ENCODE measurements around the gene SIX3. TPM values are rescaled to one million over a fixed set of nuclear protein-coding genes. Genes with fewer than 3 reads are reported as not detected.

SIX3 gene
- total RNA-seq, 1 donor from 2014 or later: not detected

DNA sequence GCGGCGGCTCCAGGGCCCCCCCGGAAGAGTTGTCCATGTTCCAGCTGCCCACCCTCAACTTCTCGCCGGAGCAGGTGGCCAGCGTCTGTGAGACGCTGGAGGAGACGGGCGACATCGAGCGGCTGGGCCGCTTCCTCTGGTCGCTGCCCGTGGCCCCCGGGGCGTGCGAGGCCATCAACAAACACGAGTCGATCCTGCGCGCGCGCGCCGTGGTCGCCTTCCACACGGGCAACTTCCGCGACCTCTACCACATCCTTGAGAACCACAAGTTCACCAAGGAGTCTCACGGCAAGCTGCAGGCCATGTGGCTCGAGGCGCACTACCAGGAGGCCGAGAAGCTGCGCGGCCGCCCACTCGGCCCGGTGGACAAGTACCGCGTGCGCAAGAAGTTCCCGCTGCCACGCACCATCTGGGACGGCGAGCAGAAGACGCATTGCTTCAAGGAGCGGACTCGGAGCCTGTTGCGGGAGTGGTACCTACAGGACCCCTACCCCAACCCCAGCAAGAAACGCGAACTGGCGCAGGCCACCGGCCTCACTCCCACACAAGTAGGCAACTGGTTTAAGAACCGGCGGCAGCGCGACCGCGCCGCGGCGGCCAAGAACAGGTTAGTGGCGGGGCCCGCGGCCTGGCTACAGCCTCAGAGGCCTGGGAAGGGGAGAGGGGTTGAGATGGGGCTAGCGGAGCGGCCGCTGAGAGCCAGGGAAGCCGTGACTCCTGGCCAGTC is 965 bp downstream of the SIX3 start:
- Mint-ChIP-seq H3K9me3 (no peaks in the 10 kb centered on the region), H3K4me3 (peak overlapping the region; percentile 81), H3K36me3 (ENCODE audit: low read depth) (peaks cover 3% of the 10 kb centered on the region), H3K4me1 (peaks cover 14% of the 10 kb centered on the region), H3K27me3 (peaks cover 79% of the 10 kb centered on the region), H3K27ac (peak overlapping the region; percentile 63)
- intact Hi-C loops (cut with micrococcal nuclease): loop anchor here (1.0 to 5.0 kb wide), 2 partner anchors 12 to 225 kb away; no protein-coding TSS in a partner anchor
- DNase-seq: peak; percentile 71

DNA sequence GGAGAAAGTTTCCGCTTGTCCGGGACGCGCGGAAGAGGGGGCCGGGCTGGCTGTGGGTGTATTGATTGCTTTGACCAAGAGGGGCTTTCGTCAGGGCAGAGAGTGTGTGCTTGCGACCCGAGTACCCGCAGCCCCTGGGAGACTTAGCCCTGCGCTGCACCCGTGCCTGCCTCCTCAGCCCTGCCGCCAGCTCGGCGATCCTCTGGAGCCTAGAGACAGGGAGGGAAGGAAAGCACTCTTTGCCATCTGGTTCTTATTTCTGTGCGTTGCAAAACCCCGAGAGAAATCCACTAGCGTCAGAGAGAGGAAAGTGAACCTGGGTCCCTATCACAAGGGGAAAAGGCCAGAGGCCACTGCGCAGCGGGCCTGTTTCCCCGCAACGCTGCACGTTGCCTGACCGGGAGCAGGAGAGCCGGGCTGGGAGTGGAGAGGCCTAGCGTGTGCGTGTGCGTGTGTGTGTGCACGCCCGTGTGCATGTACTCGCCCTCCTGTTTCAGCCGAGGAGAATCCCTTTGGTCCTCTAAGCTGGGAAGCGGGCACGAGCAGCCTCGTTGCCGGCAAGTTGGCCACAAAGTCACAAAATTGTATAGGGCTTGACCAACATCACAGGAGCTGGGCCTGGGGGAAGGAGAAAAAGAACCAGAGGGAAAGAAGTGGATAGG is 1.7 kb downstream of the SIX3 start:
- Mint-ChIP-seq H3K4me3 (no peak overlapping the region), H3K9me3 (no peaks in the 10 kb centered on the region), H3K27me3 (peaks cover 82% of the 10 kb centered on the region), H3K4me1 (peaks cover 14% of the 10 kb centered on the region), H3K27ac (peak overlapping the region; percentile 63), H3K36me3 (ENCODE audit: low read depth) (peaks cover 3% of the 10 kb centered on the region)
- intact Hi-C loops (cut with micrococcal nuclease): loop anchor here (5.0 kb wide), 1 partner anchor 224 kb away; no protein-coding TSS in a partner anchor
- no peak for DNase-seq

GRCh38 chr2:44943693-44944101 is 2.2 kb downstream of the SIX3 start:
- peaks cover 13% of the 10 kb centered on the region for H3K4me1 Mint-ChIP-seq
- no peaks in the 10 kb centered on the region for H3K9me3 Mint-ChIP-seq
- H3K27ac Mint-ChIP-seq: peak overlapping the region; percentile 68
- peaks cover 3% of the 10 kb centered on the region for H3K36me3 Mint-ChIP-seq (ENCODE audit: low read depth)
- intact Hi-C loops (cut with micrococcal nuclease): loop anchor here (5.0 kb wide), 1 partner anchor 224 kb away; no protein-coding TSS in a partner anchor
- DNase-seq: no peak
- no peak overlapping the region for H3K4me3 Mint-ChIP-seq
- H3K27me3 Mint-ChIP-seq: peaks cover 81% of the 10 kb centered on the region

DNA sequence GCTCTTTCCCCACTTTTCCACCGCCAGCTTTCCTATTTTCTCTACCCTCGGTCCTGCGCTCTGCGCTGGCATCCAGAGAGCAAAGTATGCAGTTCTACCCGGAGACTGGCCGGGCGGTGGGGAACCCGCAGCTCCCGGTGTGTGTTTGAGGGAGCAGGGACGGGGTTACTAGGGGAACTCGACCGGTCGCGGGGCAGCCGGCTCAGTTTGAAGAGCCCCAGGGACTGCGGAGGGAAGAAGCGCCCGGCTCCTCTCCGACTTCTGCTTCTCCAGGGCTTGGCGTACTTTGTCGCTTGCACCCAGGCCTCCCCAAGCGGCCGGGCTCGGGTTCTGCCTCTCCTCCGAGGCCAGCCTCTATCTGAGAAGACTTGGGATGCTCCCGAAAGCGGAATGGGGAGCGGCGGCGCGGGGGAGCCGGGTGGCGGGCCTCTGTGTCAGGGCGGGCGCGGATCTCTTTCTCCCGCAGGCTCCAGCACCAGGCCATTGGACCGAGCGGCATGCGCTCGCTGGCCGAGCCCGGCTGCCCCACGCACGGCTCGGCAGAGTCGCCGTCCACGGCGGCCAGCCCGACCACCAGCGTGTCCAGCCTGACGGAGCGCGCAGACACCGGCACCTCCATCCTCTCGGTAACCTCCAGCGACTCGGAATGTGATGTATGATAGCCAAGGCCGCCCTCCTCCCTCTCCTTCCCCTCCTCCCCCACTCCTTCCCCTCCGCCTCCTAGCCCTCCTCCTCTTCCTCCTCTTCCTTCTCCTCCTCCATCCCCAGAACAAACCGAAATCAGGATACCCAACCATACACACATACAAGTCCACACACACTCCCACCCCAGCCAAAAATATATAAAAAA is 2.8 kb downstream of the SIX3 start:
- no peak for DNase-seq
- H3K36me3 Mint-ChIP-seq (ENCODE audit: low read depth): peaks cover 3% of the 10 kb centered on the region
- H3K4me1 Mint-ChIP-seq: peaks cover 13% of the 10 kb centered on the region
- peak overlapping the region; percentile 68 for H3K27ac Mint-ChIP-seq
- intact Hi-C loops (cut with micrococcal nuclease): loop anchor here (5.0 kb wide), 1 partner anchor 223 kb away; no protein-coding TSS in a partner anchor
- no peaks in the 10 kb centered on the region for H3K9me3 Mint-ChIP-seq
- H3K4me3 Mint-ChIP-seq: no peak overlapping the region
- peaks cover 87% of the 10 kb centered on the region for H3K27me3 Mint-ChIP-seq

GRCh38 chr2:44944952-44945612 is 3.6 kb downstream of the SIX3 start:
- Mint-ChIP-seq H3K27me3 (peaks cover 81% of the 10 kb centered on the region), H3K4me3 (no peak overlapping the region), H3K36me3 (ENCODE audit: low read depth) (peaks cover 3% of the 10 kb centered on the region), H3K4me1 (peaks cover 13% of the 10 kb centered on the region), H3K9me3 (no peaks in the 10 kb centered on the region), H3K27ac (peak overlapping the region; percentile 21)
- intact Hi-C loops (cut with micrococcal nuclease): loop anchor here (5.0 kb wide), 1 partner anchor 222 kb away; no protein-coding TSS in a partner anchor
- DNase-seq: no peak

DNA sequence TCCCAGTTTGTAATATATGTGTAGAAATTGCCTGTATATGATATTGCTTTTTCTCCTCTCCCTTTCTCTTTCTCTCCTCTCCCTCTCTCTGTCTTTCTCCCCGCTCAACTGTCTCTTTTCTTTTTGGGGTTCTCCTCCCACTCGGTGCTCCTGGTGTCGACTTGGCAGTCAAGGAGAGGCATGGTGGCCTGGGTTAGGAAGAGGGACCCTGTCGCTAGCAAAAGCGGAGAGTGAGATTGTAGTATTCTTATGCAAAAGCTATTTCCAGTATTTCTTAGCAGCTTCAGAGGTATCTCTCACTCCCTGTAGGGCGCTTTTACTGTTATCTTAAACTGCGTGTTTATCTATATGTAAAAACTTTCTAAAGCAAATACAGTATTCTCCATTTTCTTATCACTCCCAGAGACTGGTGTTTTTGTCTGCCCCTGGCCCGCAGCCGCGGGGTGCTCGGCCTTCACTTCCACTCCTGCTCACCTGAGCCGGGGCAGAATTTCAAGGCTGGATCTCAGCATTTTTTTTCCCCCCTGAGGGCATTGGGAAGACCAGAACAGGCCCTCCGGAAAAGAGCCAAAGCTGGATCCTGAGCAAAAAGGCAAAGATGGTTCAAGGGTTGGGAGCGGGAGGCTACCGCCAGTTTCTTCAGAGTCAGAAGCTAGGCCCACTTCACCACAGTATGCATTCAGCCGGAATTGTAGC is 4.3 kb downstream of the SIX3 start:
- Mint-ChIP-seq H3K27me3 (peaks cover 82% of the 10 kb centered on the region), H3K9me3 (no peaks in the 10 kb centered on the region), H3K4me3 (no peak overlapping the region), H3K36me3 (ENCODE audit: low read depth) (peaks cover 3% of the 10 kb centered on the region), H3K27ac (no peak overlapping the region), H3K4me1 (peaks cover 11% of the 10 kb centered on the region)
- intact Hi-C loops (cut with micrococcal nuclease): no loop called here
- no peak for DNase-seq

- Mint-ChIP-seq H3K36me3 (ENCODE audit: low read depth) (peaks cover 3% of the 10 kb centered on the region), H3K4me1 (peaks cover 10% of the 10 kb centered on the region), H3K27me3 (peaks cover 82% of the 10 kb centered on the region), H3K4me3 (no peak overlapping the region), H3K27ac (no peak overlapping the region), H3K9me3 (no peaks in the 10 kb centered on the region)
- intact Hi-C loops (cut with micrococcal nuclease): no loop called here
- no peak for DNase-seq
These were observed 5.0 kb downstream of the SIX3 start for GRCh38 chr2:44946372-44947027.

DNA sequence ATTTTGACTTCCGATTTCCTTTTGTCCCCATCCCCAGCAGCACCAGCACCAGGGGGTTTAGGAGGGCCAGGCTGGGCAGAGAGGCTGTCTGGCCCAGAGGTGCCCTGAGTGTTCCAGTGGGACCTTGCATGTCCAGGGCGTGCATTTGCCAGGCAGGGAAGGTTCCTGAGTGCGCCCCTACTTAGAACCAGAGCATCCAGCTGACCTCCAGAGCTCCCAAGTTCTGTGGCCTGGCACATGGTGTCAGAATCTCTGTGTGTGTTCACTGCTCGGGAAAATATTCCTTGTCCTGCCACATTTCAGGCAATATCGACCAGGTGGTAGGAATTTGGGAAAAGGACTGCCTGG is 5.5 kb downstream of the SIX3 start:
- Mint-ChIP-seq H3K27ac (no peak overlapping the region), H3K27me3 (peaks cover 79% of the 10 kb centered on the region), H3K9me3 (no peaks in the 10 kb centered on the region), H3K4me1 (peaks cover 5% of the 10 kb centered on the region), H3K36me3 (ENCODE audit: low read depth) (no peaks in the 10 kb centered on the region), H3K4me3 (no peak overlapping the region)
- intact Hi-C loops (cut with micrococcal nuclease): no loop called here
- no peak for DNase-seq

DNA sequence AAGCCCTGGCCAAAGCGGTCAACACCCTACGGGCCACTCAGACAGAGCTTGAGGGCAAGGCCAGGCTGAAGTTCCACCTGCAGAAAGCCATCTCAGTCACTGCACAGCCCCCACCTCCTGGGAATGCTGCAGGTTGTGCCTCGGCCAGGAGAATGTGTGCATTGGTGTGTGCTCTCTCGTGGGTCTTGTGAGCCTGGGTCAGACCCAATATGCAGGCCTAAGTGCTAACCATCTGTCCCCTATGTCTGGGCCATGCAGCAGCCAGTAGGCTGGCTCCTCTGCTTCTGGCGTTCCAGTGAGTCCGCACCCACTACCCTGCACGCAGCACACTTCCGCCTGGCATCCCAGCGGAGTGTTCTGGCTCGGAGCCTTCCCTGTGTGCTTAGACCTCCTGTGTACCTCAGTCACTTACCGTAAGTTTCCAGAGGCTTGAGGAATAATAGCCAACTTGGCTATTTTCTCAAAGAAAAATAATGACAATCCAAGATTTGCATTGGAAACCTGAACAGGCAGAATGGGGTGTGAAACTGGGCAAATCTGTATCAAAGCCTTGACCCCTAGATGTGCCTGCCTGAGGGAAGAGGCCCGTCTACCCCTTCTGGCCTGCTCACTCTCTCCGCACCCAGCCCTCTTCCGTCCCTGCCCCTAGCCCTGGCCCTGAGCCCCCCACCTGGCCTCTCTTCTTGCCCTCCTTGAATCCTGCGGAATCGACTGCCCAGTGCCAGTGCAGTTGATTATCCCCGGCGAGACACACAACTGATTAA is 7.2 kb downstream of the SIX3 start:
- H3K9me3 Mint-ChIP-seq: no peaks in the 10 kb centered on the region
- H3K4me3 Mint-ChIP-seq: no peak overlapping the region
- no peaks in the 10 kb centered on the region for H3K36me3 Mint-ChIP-seq (ENCODE audit: low read depth)
- peaks cover 79% of the 10 kb centered on the region for H3K27me3 Mint-ChIP-seq
- DNase-seq: no peak
- intact Hi-C loops (cut with micrococcal nuclease): no loop called here
- peaks cover 9% of the 10 kb centered on the region for H3K4me1 Mint-ChIP-seq
- H3K27ac Mint-ChIP-seq: no peak overlapping the region

DNA sequence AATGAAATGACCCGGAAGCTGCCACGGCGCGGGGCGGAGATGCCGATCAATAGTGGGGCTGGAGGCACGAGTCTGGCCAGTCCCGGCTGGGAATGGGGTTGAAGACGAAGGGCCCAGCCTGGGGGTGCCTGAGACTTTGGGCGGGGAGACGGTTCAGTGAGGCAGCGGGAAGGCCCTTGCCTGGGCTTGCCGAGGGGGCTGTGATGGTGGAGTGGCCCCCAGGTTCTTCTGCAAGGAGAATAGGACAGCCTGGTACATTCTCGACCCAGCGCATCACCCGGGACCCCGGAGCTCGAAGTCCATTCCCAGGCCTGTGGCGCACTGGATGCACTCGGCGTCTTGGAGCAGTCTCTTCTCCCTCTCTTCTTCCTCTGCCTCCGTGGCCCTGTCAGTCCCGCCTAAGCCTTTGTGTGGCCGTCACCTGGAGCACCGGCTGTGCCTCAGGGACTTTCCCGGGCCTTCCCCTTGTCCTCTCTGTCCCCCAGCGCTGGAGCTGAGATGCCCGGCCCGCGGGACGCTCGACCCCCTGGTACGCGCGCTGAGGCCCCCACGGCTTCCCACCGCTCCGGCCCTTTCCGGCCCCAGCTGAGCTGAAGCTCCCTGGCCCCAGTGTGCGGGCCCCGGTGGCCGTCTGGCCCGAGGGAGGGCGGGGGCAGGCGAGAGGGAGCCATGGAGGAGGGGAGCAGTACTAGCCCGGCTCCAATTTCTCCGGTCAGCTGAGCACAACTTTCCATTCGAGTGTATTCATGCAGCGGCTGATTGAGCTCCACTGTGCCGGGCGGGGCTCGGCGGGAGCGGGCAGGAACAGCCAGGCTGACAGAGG is 8.0 kb downstream of the SIX3 start:
- Mint-ChIP-seq H3K9me3 (no peaks in the 10 kb centered on the region), H3K4me3 (no peak overlapping the region), H3K27ac (no peak overlapping the region), H3K36me3 (ENCODE audit: low read depth) (no peaks in the 10 kb centered on the region), H3K27me3 (peaks cover 83% of the 10 kb centered on the region), H3K4me1 (peaks cover 9% of the 10 kb centered on the region)
- no peak for DNase-seq
- intact Hi-C loops (cut with micrococcal nuclease): loop anchor here (5.0 kb wide), 1 partner anchor 58 kb away; the partner anchor contains the start of gene SIX2

- Mint-ChIP-seq H3K9me3 (no peaks in the 10 kb centered on the region), H3K27ac (no peak overlapping the region), H3K27me3 (peaks cover 82% of the 10 kb centered on the region), H3K4me3 (no peak overlapping the region), H3K4me1 (peaks cover 9% of the 10 kb centered on the region), H3K36me3 (ENCODE audit: low read depth) (no peaks in the 10 kb centered on the region)
- DNase-seq: no peak
- intact Hi-C loops (cut with micrococcal nuclease): loop anchor here (5.0 kb wide), 1 partner anchor 57 kb away; the partner anchor contains the start of gene SIX2
These were observed 9.1 kb downstream of the SIX3 start for GRCh38 chr2:44950646-44951045.
